Measurements from ENCODE around the gene LRRC4C.

DNA sequence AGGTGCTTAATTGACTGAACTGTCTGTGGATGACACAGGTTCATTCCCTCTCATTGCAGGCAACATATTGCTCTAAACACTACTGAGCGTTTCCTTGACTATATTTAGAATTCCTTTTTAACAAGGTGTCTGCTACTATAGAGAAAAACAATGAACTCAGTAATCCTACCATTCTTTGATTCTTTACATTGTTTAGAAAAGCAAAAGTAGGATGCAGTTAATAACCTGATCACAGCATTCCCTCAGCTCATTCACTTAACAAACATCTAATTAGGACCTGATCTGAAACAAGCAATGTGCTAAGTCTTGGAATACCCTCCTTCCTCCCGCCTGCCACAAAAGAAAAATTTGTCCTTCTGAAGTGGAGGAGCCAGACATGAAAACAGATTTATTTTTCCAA lies 313.1 kb downstream of the LRRC4C start:
- no peak for TF ChIP-seq EZH2 (IDR thresholded peaks at IDR 0.05; ENCODE audit: insufficient read depth, poor library complexity, severe bottlenecking)
- TF ChIP-seq EZH2phosphoT487 (IDR thresholded peaks at IDR 0.05; ENCODE audit: insufficient read depth, low read depth), result no peak
